SK-N-SH (cell line): ENCODE measurements around the gene GSC.

Source experiments
- ELF1 ChIP-seq: IDR thresholded peaks from 2 replicates; pipeline ENCODE4 v1.4.0; 2012
- EP300 ChIP-seq, 2 experiments: IDR thresholded peaks; 2 replicates each; pipeline versions ENCODE4 v1.4.0 to v1.6.1; 2012; ENCODE audit warnings: borderline replicate concordance in 1 of 2, low read depth in 1 of 2, low read length in 1 of 2
- GABPA ChIP-seq: IDR thresholded peaks from 2 replicates; pipeline ENCODE4 v1.4.0; 2012; ENCODE audit warnings: low read depth, mild to moderate bottlenecking
- MEF2A ChIP-seq: IDR thresholded peaks from 2 replicates; pipeline ENCODE4 v1.4.0; 2012; ENCODE audit warnings: low read depth, borderline replicate concordance
- MXI1 ChIP-seq: IDR thresholded peaks from 2 replicates; pipeline ENCODE4 v1.6.1; 2012; ENCODE audit warnings: mild to moderate bottlenecking, low read depth, low read length, improper control_type of control experiment
- NRF1 ChIP-seq: IDR thresholded peaks from 2 replicates; pipeline ENCODE4 v1.6.1; 2012; ENCODE audit warnings: low read depth, mild to moderate bottlenecking, low read length
- POLR2AphosphoS5 ChIP-seq: IDR thresholded peaks from 2 replicates; pipeline ENCODE4 v1.6.1; 2012; ENCODE audit warnings: low read depth, low read length
- RAD21 ChIP-seq: IDR thresholded peaks from 2 replicates; pipeline ENCODE4 v1.6.1; 2012; ENCODE audit warnings: mild to moderate bottlenecking, low read length
- RFX5 ChIP-seq: IDR thresholded peaks from 2 replicates; pipeline ENCODE4 v1.6.1; 2012; ENCODE audit warnings: mild to moderate bottlenecking, improper control_type of control experiment, low read length
- RXRA ChIP-seq: IDR thresholded peaks from 2 replicates; pipeline ENCODE4 v1.4.0; 2012; ENCODE audit warnings: low read depth, mild to moderate bottlenecking, borderline replicate concordance
- SIN3A ChIP-seq: IDR thresholded peaks from 2 replicates; pipeline ENCODE4 v1.6.1; 2012; ENCODE audit warnings: low read depth, mild to moderate bottlenecking, low read length, moderate library complexity, borderline replicate concordance
- TF ChIP-seq, protein P1 (sequence below): fragments of 200-600 bp; sonication (generic); IDR thresholded peaks from 2 replicates; pipeline ENCODE4 v1.6.1; 2017; ENCODE audit warnings: antibody characterized with exemption, mild to moderate bottlenecking, moderate library complexity
- TF ChIP-seq, protein P2 (sequence below): IDR thresholded peaks from 2 replicates; pipeline ENCODE4 v1.6.1; 2012; ENCODE audit warnings: mild to moderate bottlenecking, low read depth, low read length, moderate library complexity
- TF ChIP-seq, protein P3 (sequence below): IDR thresholded peaks from 2 replicates; pipeline ENCODE4 v1.4.0; 2012; ENCODE audit warnings: low read depth, borderline replicate concordance

DNA sequence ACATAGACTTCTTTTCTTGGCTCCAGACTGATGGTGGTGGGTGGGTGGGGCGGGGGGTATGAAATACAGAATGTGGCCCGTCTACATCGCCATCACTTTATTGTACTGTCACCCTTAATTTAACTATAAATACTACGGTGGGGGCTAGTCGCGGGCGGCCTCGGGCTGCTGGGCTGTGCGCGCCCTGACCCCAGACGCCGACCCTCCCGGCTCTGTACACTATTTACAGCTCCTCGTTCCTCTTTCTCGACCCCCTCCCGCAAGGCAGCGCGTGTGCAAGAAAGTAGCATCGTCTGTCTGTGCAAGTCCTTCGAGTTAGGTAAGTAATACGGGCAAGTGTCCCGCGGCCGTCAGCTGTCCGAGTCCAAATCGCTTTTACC, 1.8 kb downstream of the GSC start:
- TF ChIP-seq POLR2AphosphoS5 = no peak
- no peak for TF ChIP-seq MXI1
- no peak for TF ChIP-seq RXRA
- TF ChIP-seq, protein P1, sequence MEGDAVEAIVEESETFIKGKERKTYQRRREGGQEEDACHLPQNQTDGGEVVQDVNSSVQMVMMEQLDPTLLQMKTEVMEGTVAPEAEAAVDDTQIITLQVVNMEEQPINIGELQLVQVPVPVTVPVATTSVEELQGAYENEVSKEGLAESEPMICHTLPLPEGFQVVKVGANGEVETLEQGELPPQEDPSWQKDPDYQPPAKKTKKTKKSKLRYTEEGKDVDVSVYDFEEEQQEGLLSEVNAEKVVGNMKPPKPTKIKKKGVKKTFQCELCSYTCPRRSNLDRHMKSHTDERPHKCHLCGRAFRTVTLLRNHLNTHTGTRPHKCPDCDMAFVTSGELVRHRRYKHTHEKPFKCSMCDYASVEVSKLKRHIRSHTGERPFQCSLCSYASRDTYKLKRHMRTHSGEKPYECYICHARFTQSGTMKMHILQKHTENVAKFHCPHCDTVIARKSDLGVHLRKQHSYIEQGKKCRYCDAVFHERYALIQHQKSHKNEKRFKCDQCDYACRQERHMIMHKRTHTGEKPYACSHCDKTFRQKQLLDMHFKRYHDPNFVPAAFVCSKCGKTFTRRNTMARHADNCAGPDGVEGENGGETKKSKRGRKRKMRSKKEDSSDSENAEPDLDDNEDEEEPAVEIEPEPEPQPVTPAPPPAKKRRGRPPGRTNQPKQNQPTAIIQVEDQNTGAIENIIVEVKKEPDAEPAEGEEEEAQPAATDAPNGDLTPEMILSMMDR = no peak
- no peak for TF ChIP-seq RFX5
- no peak for TF ChIP-seq NRF1
- no peak for TF ChIP-seq GABPA
- TF ChIP-seq, protein P2, sequence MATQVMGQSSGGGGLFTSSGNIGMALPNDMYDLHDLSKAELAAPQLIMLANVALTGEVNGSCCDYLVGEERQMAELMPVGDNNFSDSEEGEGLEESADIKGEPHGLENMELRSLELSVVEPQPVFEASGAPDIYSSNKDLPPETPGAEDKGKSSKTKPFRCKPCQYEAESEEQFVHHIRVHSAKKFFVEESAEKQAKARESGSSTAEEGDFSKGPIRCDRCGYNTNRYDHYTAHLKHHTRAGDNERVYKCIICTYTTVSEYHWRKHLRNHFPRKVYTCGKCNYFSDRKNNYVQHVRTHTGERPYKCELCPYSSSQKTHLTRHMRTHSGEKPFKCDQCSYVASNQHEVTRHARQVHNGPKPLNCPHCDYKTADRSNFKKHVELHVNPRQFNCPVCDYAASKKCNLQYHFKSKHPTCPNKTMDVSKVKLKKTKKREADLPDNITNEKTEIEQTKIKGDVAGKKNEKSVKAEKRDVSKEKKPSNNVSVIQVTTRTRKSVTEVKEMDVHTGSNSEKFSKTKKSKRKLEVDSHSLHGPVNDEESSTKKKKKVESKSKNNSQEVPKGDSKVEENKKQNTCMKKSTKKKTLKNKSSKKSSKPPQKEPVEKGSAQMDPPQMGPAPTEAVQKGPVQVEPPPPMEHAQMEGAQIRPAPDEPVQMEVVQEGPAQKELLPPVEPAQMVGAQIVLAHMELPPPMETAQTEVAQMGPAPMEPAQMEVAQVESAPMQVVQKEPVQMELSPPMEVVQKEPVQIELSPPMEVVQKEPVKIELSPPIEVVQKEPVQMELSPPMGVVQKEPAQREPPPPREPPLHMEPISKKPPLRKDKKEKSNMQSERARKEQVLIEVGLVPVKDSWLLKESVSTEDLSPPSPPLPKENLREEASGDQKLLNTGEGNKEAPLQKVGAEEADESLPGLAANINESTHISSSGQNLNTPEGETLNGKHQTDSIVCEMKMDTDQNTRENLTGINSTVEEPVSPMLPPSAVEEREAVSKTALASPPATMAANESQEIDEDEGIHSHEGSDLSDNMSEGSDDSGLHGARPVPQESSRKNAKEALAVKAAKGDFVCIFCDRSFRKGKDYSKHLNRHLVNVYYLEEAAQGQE = no peak
- TF ChIP-seq, protein P3, sequence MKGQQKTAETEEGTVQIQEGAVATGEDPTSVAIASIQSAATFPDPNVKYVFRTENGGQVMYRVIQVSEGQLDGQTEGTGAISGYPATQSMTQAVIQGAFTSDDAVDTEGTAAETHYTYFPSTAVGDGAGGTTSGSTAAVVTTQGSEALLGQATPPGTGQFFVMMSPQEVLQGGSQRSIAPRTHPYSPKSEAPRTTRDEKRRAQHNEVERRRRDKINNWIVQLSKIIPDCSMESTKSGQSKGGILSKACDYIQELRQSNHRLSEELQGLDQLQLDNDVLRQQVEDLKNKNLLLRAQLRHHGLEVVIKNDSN = no peak
- no peak for TF ChIP-seq RAD21
- TF ChIP-seq SIN3A = no peak
- no peak for TF ChIP-seq MEF2A
- no peak for TF ChIP-seq EP300 (IDR thresholded peaks at IDR 0.05; ENCODE audit: borderline replicate concordance in 1 of 2, low read depth in 1 of 2, low read length in 1 of 2)
- TF ChIP-seq ELF1 = no peak
